CD1c-positive myeloid dendritic cell (primary cell): ENCODE data around the gene TMEM18.
"Not testable (repeated sequence)": the region's sequence is repeated elsewhere in the genome, so short reads cannot be mapped to it uniquely, and the experiment has no call there.

Experiments used
- DNase-seq: peaks from one replicate; pipeline ENCODE4 v3.0.0-alpha.2; 2016; ENCODE audit errors: extremely low spot score

TMEM18 gene

GRCh38 chr2:693606-694005 lies 16.4 kb upstream of the TMEM18 start:
- DNase-seq = no peak

- DNase-seq = no peak
These were observed 15.6 kb upstream of the TMEM18 start for GRCh38 chr2:692767-693166.

GRCh38 chr2:691821-692761 lies 14.9 kb upstream of the TMEM18 start:
- DNase-seq = no peak

GRCh38 chr2:690799-691198 lies 13.6 kb upstream of the TMEM18 start:
- DNase-seq = no peak

GRCh38 chr2:689877-690510 lies 12.8 kb upstream of the TMEM18 start:
- no peak for DNase-seq

GRCh38 chr2:689237-689636 lies 12.0 kb upstream of the TMEM18 start:
- DNase-seq = no peak

GRCh38 chr2:688504-689076 lies 11.4 kb upstream of the TMEM18 start:
- DNase-seq = no peak

- DNase-seq = no peak
These were observed 8.2 kb upstream of the TMEM18 start for GRCh38 chr2:685421-685820.

GRCh38 chr2:684913-685312 lies 7.7 kb upstream of the TMEM18 start:
- DNase-seq = not testable (repeated sequence)

- no peak for DNase-seq
These were observed 5.0 kb upstream of the TMEM18 start for GRCh38 chr2:682226-682625.

GRCh38 chr2:681312-681711 lies 4.1 kb upstream of the TMEM18 start:
- no peak for DNase-seq

- no peak for DNase-seq
These were observed 3.3 kb upstream of the TMEM18 start for GRCh38 chr2:680496-680895.

- DNase-seq = no peak
These were observed 1.8 kb upstream of the TMEM18 start for GRCh38 chr2:678964-679363.

- no peak for DNase-seq
These were observed 849 bp upstream of the TMEM18 start for GRCh38 chr2:677959-678550.

GRCh38 chr2:676647-677055 lies 555 bp downstream of the TMEM18 start:
- peak; percentile 98 for DNase-seq

- no peak for DNase-seq
These were observed 1.1 kb downstream of the TMEM18 start for GRCh38 chr2:675982-676646.

- no peak for DNase-seq
These were observed 1.7 kb downstream of the TMEM18 start for GRCh38 chr2:675460-675859.

- DNase-seq = no peak
These were observed 2.2 kb downstream of the TMEM18 start for GRCh38 chr2:675051-675450.

- DNase-seq = no peak
These were observed 2.8 kb downstream of the TMEM18 start for GRCh38 chr2:674321-674985.

- no peak for DNase-seq
These were observed 3.4 kb downstream of the TMEM18 start for GRCh38 chr2:673615-674320.

GRCh38 chr2:673016-673415 lies 4.2 kb downstream of the TMEM18 start:
- DNase-seq = no peak
